LNCaP clone FGC (cell line): Measurements from ENCODE around the gene HSPE1.

Experiments used
- DNase-seq: peaks from one replicate; pipeline ENCODE4 v3.0.0-alpha.2; 2011; ENCODE audit warnings: low read depth
- H3K4me3 ChIP-seq: 2 replicates; pipeline ENCODE4 v1.5.1; 2011; ENCODE audit warnings: mild to moderate bottlenecking, low read depth, low read length, control low read depth
- CTCF ChIP-seq: IDR thresholded peaks from 2 replicates; pipeline ENCODE4 v1.5.1; 2012; ENCODE audit warnings: mild to moderate bottlenecking; ENCODE audit not compliant: control insufficient read depth, insufficient read depth; ENCODE audit errors: extremely low read depth

The HSPE1 gene

DNA sequence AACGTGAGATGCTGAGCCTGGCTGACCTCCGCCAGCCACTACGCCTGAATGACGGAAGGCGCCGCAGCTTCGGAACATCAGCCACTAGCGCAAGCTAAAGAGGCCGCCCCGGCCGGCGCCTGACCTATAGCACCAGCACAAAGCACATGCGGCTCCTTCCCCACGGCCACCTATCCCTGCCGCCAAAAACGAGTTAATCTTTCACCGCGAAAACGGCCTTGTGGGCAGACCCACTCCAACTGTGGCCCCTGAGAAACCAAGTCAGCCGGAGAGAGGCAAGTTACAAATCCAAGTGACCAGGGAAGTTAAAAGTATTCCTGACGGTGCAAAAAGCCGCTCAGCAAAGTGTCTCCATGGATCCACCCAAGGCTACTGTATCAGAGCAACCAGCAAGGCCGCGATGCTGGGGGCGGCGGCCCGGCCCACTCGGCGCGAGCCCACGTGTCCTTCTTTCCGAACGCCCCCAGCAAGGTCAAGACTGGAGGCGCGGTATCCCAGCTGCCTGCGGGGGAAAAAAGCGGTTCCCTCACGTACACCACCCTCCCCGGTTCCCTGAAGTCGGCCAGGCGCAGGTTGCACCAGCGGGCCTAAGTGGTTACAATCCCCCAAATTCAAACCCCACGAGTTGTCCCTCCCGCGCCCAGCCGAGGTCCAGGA is 1.1 kb upstream of the HSPE1 start:
- no peak for TF ChIP-seq CTCF
- DNase-seq = no peak
- H3K4me3 ChIP-seq = peak overlapping the region; percentile 60

- no peak for TF ChIP-seq CTCF
- peak overlapping the region; percentile 60 for H3K4me3 ChIP-seq
- no peak for DNase-seq
Measured at GRCh38 chr2:197500503-197501131, 438 bp downstream of the HSPE1 start.

DNA sequence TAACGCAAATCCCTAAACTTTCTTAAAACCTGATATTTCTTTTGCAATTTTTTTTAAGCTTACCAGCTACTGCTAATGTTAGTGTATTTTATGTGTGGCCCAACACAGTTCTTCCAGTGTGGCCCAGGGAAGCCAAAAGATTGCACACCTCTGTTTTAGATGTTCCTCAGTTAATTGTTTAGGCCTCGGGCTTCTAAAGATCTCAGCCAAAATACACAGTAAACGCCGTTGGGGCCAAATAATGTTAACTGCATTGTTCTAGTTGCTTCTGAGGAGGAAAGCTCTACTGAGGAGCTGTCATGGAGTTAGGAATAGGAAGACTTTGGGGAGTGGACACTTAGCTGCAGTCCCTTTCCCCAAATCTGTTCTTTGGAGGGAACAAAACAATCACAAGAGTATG is 2.0 kb downstream of the HSPE1 start:
- TF ChIP-seq CTCF = no peak
- peak; percentile 86 for DNase-seq
- H3K4me3 ChIP-seq = peak overlapping the region; percentile 60

- no peak for DNase-seq
- H3K4me3 ChIP-seq = peak overlapping the region; percentile 60
- no peak for TF ChIP-seq CTCF
Measured at GRCh38 chr2:197502685-197503084, 2.5 kb downstream of the HSPE1 start.

GRCh38 chr2:197504000-197504399 is 3.8 kb downstream of the HSPE1 start:
- no peak for TF ChIP-seq CTCF
- no peak overlapping the region for H3K4me3 ChIP-seq
- DNase-seq = no peak

- H3K4me3 ChIP-seq = no peak overlapping the region
- TF ChIP-seq CTCF = no peak
- DNase-seq = no peak
Measured at GRCh38 chr2:197504512-197504911, 4.3 kb downstream of the HSPE1 start.

- TF ChIP-seq CTCF = no peak
- no peak overlapping the region for H3K4me3 ChIP-seq
- DNase-seq = no peak
Measured at GRCh38 chr2:197506658-197507057, 6.5 kb downstream of the HSPE1 start.
